HG03520 (cell line): ENCODE results near the gene NIN.
"Not testable (repeated sequence)": the region's sequence is repeated elsewhere in the genome, so short reads cannot be mapped to it uniquely, and the experiment has no call there.

Experiments used
- ATAC-seq: cut with Tn5 transposase; IDR thresholded peaks from one replicate; pipeline ENCODE4 v1.9.1; 2021; ENCODE audit warnings: mild to moderate bottlenecking, moderate library complexity; ENCODE audit not compliant: unreplicated experiment

Gene NIN

GRCh38 chr14:50719911-50720759, 110.8 kb downstream of the NIN start:
- ATAC-seq = no peak

- ATAC-seq = no peak
Measured at GRCh38 chr14:50718949-50719348, 112.0 kb downstream of the NIN start.

GRCh38 chr14:50717811-50718210, 113.2 kb downstream of the NIN start:
- no peak for ATAC-seq

- ATAC-seq = no peak
Measured at GRCh38 chr14:50714450-50715073, 116.4 kb downstream of the NIN start.

- no peak for ATAC-seq
Measured at GRCh38 chr14:50711043-50711442, 119.9 kb downstream of the NIN start.

- no peak for ATAC-seq
Measured at GRCh38 chr14:50705026-50705593, 125.9 kb downstream of the NIN start.

- no peak for ATAC-seq
Measured at GRCh38 chr14:50704454-50705010, 126.4 kb downstream of the NIN start.

GRCh38 chr14:50697659-50698290, 133.2 kb downstream of the NIN start:
- no peak for ATAC-seq

- not testable (repeated sequence) for ATAC-seq
Measured at GRCh38 chr14:50694260-50694659, 136.7 kb downstream of the NIN start.

GRCh38 chr14:50688875-50689274, 142.1 kb downstream of the NIN start:
- no peak for ATAC-seq

GRCh38 chr14:50679674-50680073, 151.3 kb downstream of the NIN start:
- ATAC-seq = no peak

GRCh38 chr14:50678163-50678562, 152.8 kb downstream of the NIN start:
- ATAC-seq = no peak

- ATAC-seq = no peak
Measured at GRCh38 chr14:50677527-50678063, 153.4 kb downstream of the NIN start.

- ATAC-seq = no peak
Measured at GRCh38 chr14:50676814-50677516, 154.0 kb downstream of the NIN start.

GRCh38 chr14:50675597-50675996, 155.4 kb downstream of the NIN start:
- no peak for ATAC-seq

- no peak for ATAC-seq
Measured at GRCh38 chr14:50670866-50671256, 160.1 kb downstream of the NIN start.

GRCh38 chr14:50670196-50670865, 160.6 kb downstream of the NIN start:
- no peak for ATAC-seq
